Naive B cell (primary cell): Measurements from ENCODE around the gene PSMA1. TPM values are rescaled to one million over a fixed set of nuclear protein-coding genes. Genes with fewer than 3 reads are reported as not detected.

Experiments
- ATAC-seq, 2 donors: fragments of 150-1000 bp; cut with Tn5 transposase; 2 replicates each; pipeline ENCODE4 v1.10.0; 2021; ENCODE audit warnings: low read depth in 2 of 2, mild to moderate bottlenecking in 2 of 2, moderate library complexity in 2 of 2
- DNase-seq: peaks from one replicate; pipeline ENCODE4 v3.0.0; 2022
- H3K27ac Mint-ChIP-seq, 6 donors: one replicate each; pipeline ENCODE4 v1.8.0; 2020 to 2022; ENCODE audit warnings: mild to moderate bottlenecking in 6 of 6, mixed read lengths in 6 of 6, moderate library complexity in 5 of 6, inconsistent platforms in 2 of 6
- H3K27me3 Mint-ChIP-seq, 3 donors: one replicate each; pipeline ENCODE4 v1.8.0; 2021 to 2022; ENCODE audit warnings: mixed read lengths in 3 of 3, mild to moderate bottlenecking in 1 of 3
- H3K36me3 Mint-ChIP-seq, 2 donors: one replicate each; pipeline ENCODE4 v1.8.0; 2020 to 2022; ENCODE audit warnings: mixed read lengths in 2 of 2, inconsistent platforms in 1 of 2, mild to moderate bottlenecking in 1 of 2
- H3K4me1 Mint-ChIP-seq, 3 donors: one replicate each; pipeline ENCODE4 v1.8.0; 2020 to 2022; ENCODE audit warnings: mixed read lengths in 3 of 3, inconsistent platforms in 1 of 3, mild to moderate bottlenecking in 1 of 3, moderate library complexity in 1 of 3
- H3K4me3 Mint-ChIP-seq, 8 donors: one replicate each; pipeline ENCODE4 v1.8.0; 2020 to 2022; ENCODE audit warnings: mild to moderate bottlenecking in 8 of 8, mixed read lengths in 8 of 8, moderate library complexity in 8 of 8, inconsistent platforms in 2 of 8
- H3K9me3 Mint-ChIP-seq, 7 donors: one replicate each; pipeline ENCODE4 v1.8.0; 2020 to 2022; ENCODE audit warnings: mixed read lengths in 7 of 7, mild to moderate bottlenecking in 5 of 7, inconsistent platforms in 2 of 7, moderate library complexity in 1 of 7
- polyA plus RNA-seq, 6 donors: library from polyadenylated mRNA; unstranded; fragments of 300-500 nt; fragmentation: Illumina TruSeq; gene quantifications; one replicate each; pipeline ENCODE4 v1.2.3, GENCODE V29; 2021; ENCODE audit warnings: low read depth in 6 of 6

Gene PSMA1
- polyA plus RNA-seq, 6 donors from 2014 or later: 130 to 346 (median 160) TPM

GRCh38 chr11:14455648-14456430 lies 64.3 kb downstream of the PSMA1 start:
- DNase-seq: no peak
- Mint-ChIP-seq H3K9me3 (no peaks in the 10 kb centered on the region), H3K4me1 (peaks cover 9 to 21% (median 15%) of the 10 kb centered on the region in 3 donors), H3K36me3 (peaks cover 4 to 10% of the 10 kb centered on the region in 2 donors), H3K27me3 (no peaks in the 10 kb centered on the region), H3K27ac (peak overlapping the region in 2 of 6 donors; percentile 1 to 19), H3K4me3 (no peak overlapping the region)
- no peak for ATAC-seq

Other genes starting within 250 kb of the PSMA1 start
- gene RRAS2, start 161.2 kb downstream of the PSMA1 start, polyA plus RNA-seq: 100 to 1,000 TPM in 4 of 6 donors, 10 to 100 TPM in 2; 95.9 to 155 (median 118) TPM
- gene COPB1, start 20.6 kb downstream of the PSMA1 start, polyA plus RNA-seq: 10 to 100 TPM; 59.1 to 79.6 (median 67.4) TPM
- gene PDE3B, start 123.4 kb upstream of the PSMA1 start, polyA plus RNA-seq: 1 to 10 TPM in 5 of 6 donors, under 1 TPM in 1; 0.65 to 5.7 (median 1.6) TPM